ENCODE measurements around the gene ANGPTL1. TPM values are rescaled to one million over a fixed set of nuclear protein-coding genes. Genes with fewer than 3 reads are reported as not detected.

The ANGPTL1 gene, protein sequence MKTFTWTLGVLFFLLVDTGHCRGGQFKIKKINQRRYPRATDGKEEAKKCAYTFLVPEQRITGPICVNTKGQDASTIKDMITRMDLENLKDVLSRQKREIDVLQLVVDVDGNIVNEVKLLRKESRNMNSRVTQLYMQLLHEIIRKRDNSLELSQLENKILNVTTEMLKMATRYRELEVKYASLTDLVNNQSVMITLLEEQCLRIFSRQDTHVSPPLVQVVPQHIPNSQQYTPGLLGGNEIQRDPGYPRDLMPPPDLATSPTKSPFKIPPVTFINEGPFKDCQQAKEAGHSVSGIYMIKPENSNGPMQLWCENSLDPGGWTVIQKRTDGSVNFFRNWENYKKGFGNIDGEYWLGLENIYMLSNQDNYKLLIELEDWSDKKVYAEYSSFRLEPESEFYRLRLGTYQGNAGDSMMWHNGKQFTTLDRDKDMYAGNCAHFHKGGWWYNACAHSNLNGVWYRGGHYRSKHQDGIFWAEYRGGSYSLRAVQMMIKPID
- total RNA-seq: 1.8 and 8.1 TPM in 2 replicates

DNA sequence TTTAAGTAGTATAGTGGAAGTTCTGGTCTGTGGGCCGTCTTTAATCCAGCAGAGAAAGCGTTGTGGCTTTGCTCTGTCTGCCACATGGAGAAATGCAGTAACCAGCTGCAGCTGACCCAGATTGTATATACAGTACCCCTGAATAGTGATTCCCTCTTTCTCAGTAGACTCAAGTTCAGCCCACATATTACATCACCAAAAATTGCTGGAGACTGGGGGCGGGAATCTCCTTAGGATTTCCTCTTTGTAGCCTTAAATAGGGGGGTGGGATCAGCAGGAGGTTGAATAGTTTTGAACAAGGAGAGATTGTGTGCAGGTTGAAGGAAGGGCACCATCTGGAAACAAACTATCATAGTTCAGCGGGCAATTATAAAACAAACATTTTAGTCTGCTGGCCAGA, at the start of gene ANGPTL1:
TSS of gene ANGPTL1 (minus strand) at position 134 of the 400 bp plus-strand sequence. CDS start 5,301 bp downstream, outside the sequence.

Other genes with a start within 250 kb of the ANGPTL1 start
- 78.4 and 102 TPM in 2 replicates for gene RALGPS2, start 145.8 kb downstream of the ANGPTL1 start, total RNA-seq
- gene FAM20B, start 154.8 kb upstream of the ANGPTL1 start, total RNA-seq: 51.9 and 54.6 TPM in 2 replicates
- 50.9 and 70.6 TPM in 2 replicates for gene TOR3A, start 211.0 kb upstream of the ANGPTL1 start, total RNA-seq

Measured in smooth muscle cell of trachea (primary cell).